NB4 (cell line): ENCODE results near the gene PCCA.

Source experiments
- POLR2A ChIP-seq: IDR thresholded peaks from 2 replicates; pipeline ENCODE4 v1.6.1; 2011; ENCODE audit warnings: mild to moderate bottlenecking; ENCODE audit not compliant: insufficient read length; ENCODE audit errors: extremely low read depth
- TF ChIP-seq, protein P1 (sequence below): IDR thresholded peaks from one replicate; pipeline ENCODE4 v1.5.1; 2012; ENCODE audit warnings: low read depth, low read length

DNA sequence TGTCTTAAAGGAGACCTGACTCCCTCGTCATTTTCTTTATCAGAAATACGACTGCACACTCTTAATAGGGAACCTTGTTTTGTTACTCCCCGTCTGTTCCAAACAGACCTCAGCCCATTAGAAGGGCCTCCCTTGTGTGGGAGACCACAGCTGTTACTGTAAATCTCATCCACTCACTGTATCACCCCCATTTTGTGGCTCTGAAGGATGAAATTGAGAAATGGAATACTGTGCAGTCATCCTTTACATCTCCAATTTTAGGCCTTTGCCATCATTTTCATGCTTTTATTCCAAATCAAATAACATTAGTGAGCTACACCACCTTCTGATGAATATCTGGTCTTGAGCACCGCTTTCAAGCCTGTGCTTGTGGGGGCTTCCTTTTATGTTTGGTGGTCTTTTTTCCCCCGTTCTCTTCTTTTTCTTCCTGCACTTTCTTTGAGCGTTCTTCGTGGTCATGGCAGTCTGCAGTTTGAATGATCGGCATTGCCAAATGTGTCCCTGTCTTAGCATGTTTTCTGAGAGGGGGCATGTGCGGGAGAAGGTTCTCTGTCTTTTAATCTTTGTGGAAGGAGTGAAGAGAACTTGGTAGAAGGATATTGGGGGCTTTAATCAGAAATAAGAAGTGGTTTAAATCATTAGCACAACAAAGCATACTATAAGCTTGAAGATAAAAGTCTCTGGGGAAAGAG is 433.9 kb downstream of the PCCA start:
- TF ChIP-seq, protein P1, sequence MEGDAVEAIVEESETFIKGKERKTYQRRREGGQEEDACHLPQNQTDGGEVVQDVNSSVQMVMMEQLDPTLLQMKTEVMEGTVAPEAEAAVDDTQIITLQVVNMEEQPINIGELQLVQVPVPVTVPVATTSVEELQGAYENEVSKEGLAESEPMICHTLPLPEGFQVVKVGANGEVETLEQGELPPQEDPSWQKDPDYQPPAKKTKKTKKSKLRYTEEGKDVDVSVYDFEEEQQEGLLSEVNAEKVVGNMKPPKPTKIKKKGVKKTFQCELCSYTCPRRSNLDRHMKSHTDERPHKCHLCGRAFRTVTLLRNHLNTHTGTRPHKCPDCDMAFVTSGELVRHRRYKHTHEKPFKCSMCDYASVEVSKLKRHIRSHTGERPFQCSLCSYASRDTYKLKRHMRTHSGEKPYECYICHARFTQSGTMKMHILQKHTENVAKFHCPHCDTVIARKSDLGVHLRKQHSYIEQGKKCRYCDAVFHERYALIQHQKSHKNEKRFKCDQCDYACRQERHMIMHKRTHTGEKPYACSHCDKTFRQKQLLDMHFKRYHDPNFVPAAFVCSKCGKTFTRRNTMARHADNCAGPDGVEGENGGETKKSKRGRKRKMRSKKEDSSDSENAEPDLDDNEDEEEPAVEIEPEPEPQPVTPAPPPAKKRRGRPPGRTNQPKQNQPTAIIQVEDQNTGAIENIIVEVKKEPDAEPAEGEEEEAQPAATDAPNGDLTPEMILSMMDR, result no peak
- no peak for TF ChIP-seq POLR2A
